HG03432 (cell line): ENCODE data around the gene CD9.
A peak's percentile ranks its signal among the peaks of the same experiment; 100 is the strongest.

ENCODE experiments used
- ATAC-seq: cut with Tn5 transposase; IDR thresholded peaks from one replicate; pipeline ENCODE4 v1.9.1; 2021; ENCODE audit warnings: mild to moderate bottlenecking, moderate library complexity; ENCODE audit not compliant: unreplicated experiment

CD9 gene

DNA sequence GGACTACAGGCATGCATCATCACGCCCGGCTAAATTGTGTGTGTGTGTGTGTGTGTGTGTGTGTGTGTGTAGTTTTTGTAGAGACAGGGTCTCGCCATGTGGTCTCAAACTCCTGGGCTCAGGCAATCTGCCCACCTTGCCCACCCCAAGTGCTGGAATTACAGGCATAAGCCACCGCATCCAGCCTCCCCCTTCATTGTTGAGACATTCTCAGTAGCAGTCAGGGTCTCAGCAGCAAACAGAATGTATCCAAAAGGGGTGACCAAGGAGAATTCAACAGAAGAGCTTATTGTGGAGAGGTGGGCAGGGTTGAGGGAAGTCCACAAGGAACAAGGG, 73.0 kb downstream of the CD9 start:
- ATAC-seq: no peak

DNA sequence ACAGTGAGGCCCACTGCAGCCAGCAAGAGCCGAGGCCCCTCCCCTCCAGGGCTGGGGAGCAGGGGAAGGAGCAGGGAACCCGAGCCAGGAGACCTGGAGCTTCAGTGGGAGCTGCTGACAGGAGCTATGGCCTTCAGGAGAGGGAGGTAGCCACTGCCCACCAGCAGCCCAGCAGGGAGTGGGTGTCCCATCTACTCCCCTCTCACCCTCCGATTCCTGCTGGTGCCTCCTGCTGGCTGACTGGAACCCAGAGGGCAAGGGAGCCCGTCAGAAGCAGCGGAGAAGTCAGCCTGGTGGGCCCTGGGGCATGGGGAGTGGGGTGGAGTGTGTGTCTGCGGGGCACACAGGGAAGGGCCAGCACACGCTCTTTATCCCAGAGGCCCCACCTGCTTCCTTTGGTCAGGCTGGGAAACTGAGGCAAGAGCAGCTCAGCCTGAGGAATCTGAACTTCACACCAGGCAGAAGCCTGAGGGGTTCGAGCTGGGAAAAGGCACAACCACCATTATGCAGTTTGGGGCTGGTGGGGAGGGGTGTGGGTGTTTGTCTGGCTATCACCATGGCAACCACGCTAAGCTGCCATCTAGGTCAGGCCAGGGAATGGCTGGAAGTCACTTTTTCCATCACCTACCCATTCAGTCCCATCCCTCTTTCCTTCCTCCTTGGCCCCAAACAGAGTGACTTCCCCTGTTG, 73.5 kb downstream of the CD9 start:
- no peak for ATAC-seq

DNA sequence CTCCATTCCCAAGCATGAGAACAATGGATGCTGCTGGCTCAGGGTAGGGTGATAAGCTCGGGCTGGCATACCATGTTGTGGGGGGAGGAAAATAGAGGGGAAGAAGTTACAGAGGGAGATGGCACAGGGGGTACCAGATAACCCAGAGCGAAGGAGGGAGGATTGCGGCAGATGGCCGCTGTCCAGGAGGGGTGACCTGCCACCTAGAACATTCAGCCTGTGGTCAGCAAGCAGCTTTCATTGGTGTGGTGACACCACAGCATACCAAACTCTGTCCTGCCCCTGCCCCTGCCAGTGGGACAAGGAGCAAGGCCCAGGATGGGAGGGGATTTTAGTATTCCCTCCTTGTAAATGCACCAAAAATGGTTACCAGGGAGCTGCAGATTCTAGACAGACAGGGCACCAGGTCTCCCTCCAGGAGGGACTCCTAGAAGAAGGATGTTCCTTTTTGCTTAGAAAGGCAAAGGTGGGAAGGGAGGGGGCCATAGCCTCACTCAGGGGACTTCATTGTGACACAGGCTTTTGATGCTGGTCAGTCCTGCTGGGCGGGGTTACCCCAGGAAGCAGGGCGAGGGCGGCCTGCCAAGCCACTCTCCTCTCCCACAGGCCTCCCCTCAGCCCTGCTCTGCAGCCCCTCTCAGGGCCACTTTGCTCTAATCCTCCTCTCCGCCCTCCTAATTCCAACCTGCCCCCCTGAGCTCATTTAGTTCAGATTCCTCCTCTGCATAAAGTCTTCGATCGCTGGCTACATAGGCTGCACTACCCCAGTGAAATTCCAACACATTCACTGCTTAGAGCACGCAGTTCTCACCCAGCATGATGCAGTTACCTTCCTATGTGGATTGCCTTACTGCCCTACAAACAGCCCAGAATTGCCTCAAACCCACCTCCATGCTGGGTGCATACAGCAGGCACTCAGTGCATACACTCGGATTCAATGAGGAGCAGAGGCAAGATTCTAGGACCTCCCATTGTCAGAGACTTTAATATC, 74.3 kb downstream of the CD9 start:
- no peak for ATAC-seq

DNA sequence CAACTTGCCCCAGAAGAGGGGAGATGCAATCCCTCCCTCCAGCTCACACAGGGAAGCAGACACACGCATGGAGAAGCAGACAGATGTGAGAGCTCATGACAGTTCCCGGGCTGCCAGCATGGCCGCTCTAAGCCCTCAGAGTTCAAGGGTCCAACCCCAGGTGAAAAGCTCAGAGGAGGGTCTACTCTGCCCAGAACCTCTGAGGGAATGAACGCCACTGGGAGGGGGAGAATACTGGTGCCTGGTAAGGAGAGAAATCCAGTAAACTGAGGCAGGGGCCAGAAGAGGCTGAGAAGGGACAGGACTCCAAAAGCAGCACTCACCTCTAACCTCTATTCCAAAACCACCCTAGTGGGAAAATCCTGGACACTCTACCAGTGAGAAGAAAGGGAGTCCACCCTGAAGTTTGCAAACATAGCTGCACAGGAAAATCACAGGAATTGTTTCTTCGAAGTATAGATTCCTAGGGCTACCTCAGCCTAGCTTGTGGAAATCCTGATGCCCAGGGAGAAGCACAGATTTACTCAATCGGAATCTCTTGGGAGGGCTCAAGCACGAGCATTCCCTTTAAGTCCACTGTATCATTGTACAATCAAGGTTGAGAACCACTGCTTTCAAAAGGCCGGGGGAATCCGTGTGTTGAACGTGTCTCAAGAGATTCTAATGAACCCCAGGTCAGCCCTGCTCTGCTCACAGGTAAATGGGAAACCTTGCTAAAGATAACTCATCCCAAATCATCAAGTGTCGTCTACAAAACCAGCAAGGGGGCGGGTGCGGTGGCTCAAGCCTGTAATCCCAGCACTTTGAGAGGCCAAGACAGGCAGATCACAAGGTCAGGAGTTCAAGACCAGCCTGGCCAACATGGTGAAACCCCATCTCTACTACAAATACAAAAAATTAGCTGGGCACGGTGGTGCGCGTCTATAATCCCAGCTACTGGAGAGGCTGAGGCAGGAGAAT, 76.0 kb downstream of the CD9 start:
- ATAC-seq: no peak

GRCh38 chr12:6276956-6277620, 76.9 kb downstream of the CD9 start:
- ATAC-seq: no peak

DNA sequence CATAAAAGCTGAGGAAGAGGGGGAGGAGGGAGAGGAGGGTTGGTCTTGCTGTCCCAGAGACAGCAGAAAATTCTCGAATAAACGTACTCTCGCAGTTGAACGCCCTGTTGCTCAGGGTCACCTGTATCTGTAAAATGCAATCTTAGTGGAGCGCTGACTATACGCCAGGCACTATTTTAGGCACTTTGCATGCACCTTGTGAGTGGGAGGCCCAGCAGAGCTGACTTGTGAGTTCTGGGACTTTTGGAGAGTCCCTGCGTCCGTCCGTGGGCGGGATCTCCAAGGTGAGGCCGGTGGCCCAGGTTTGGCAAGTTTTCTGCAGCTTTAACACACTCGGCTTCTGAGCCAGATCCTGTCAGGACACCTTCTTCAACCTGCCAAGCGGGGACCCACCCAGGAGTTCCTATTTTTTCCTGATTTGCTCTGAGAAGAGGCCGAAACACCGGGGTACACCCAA, 77.8 kb downstream of the CD9 start:
- ATAC-seq: peak; percentile 23

- ATAC-seq: peak; percentile 82
Measured at GRCh38 chr12:6278439-6279255, 78.4 kb downstream of the CD9 start.

DNA sequence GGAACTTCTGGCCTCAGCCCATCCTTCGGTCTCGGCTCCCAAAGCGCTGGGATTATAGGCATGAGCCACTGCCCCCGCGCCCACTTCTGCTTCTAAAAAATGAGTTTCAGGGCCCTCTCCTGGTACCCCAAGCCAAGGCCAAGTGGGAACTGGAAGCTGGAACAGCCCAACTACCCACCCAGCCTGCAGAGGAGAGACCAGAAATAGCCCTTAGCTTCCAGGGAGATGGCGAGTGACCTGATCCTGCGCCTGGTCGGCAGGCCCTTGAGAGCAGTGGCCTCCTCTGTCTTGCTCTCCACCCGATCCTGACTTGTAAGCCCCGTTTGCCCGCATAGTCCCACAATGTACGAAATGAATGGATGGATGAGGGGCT, 79.0 kb downstream of the CD9 start:
- no peak for ATAC-seq

DNA sequence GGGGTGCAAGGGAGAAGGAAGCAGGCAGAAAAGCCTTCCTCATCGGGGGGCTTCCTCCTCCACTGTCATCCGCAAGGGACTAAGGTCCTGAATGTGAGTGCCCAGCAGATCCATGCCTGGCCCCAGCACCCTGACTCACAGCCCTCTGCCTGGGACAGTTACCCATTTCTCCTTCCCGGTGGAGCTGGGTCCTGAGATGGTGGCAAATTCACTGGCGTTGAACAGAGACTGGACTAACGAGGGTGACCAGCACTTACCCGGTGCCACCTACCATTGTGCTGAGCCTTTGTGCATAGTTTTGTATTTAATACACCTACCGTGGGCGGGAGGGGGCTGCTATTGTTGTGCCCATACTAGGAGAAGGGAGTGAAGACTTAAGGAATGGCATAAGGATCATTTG, 79.4 kb downstream of the CD9 start:
- ATAC-seq: no peak

DNA sequence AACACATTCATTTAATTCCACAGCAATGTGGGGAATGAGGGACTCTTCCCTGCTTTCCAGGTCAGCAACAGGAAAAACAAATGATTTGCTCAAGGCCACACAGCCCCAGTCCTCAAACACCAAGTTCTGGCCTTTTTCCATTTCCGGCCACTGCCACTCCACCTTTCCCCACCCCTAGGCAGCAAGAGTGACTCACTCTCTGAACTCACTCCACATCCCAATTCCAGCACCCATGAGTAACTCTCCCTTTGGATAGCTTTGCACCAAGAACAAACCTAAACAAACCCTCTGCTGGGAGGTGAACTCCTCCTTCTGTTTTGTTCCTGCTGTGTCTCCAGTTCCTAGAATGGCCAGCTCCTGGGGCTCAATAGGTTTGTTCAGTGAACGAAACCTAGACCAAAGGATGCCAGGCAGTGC, 79.9 kb downstream of the CD9 start:
- ATAC-seq: no peak

- ATAC-seq: no peak
Measured at GRCh38 chr12:6280672-6281071, 80.5 kb downstream of the CD9 start.

GRCh38 chr12:6281081-6281809, 81.0 kb downstream of the CD9 start:
- ATAC-seq: no peak

- no peak for ATAC-seq
Measured at GRCh38 chr12:6282453-6282840, 82.2 kb downstream of the CD9 start.

- no peak for ATAC-seq
Measured at GRCh38 chr12:6284273-6284672, 84.1 kb downstream of the CD9 start.

DNA sequence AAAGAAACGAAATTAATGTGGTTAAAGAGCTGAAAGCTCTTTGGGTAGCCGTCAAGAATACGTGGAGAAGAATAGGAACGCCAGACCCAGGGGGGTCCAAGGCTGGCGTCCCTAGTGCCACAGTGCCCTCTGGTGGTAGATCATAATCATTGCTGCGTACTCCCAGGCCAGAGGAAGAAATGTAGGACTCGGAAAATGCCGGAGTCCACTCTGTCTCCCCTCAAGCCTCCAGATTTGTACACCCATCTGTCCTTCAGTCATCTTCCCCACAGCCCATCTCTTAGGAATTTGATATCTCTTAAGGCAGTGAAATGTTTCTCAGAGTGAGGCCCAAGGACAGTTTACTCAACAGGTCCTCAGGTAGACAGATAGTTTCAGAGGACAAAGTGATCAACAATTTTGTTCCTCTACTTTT, 84.9 kb downstream of the CD9 start:
- ATAC-seq: peak; percentile 64

DNA sequence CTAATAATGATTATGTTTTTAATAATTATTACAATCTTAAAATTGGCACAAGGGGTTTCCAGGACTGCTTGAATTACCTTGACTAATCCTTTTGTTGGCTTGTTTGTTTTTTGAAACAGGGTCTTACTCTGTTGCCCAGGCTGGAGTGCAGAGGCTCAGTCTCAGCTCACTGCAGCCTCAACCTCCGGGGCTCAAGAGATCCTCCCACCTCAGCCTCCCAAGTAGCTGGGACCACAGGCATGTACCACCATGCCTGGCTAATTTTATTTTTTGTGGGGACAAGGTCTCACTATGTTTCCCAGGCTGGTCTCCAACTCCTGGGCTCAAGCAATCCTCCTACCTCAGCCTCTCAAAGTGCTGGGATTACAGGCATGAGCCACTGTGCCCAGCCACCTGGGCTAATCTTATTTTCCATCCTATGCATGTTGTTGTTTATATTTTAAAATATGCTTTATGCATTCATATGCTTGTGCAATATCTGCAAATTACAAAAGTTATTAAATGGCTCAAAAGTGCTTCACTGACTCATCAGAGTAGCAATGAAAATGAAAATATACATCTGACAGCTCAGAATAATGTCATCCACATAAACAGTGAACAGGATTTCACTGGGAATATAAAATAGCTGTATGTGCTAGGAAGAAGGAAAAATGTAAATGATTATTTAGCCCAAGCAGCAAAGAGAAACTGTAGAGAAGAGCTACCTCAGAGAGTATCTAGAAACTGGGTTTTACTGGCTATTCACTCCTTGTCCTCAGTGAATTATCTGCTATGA, 85.5 kb downstream of the CD9 start:
- no peak for ATAC-seq
